Fibroblast of lung (primary cell): ENCODE data around the gene GALC. TPM values are rescaled to one million over a fixed set of nuclear protein-coding genes. Genes with fewer than 3 reads are reported as not detected.

Source experiments
- DNase-seq, 2 donors: peaks; one replicate each; pipeline versions ENCODE4 v3.0.0 to v3.0.0-alpha.2; 2010; ENCODE audit warnings: low read depth in 2 of 2
- H2AFZ ChIP-seq: 2 replicates; pipeline ENCODE4 v1.5.1; 2012; ENCODE audit warnings: low read length, control low read depth, inconsistent platforms
- H3K27ac ChIP-seq: 2 replicates; pipeline ENCODE4 v1.5.1; 2011; ENCODE audit warnings: low read length, control low read depth; ENCODE audit not compliant: insufficient read depth
- H3K27me3 ChIP-seq: 2 replicates; pipeline ENCODE4 v1.5.1; 2011; ENCODE audit warnings: mild to moderate bottlenecking, low read length; ENCODE audit not compliant: control insufficient read depth, insufficient read depth
- H3K36me3 ChIP-seq: 2 replicates; pipeline ENCODE4 v1.5.1; 2011; ENCODE audit warnings: low read length; ENCODE audit not compliant: control insufficient read depth, insufficient read depth
- H3K4me1 ChIP-seq: 2 replicates; pipeline ENCODE4 v1.5.1; 2011; ENCODE audit warnings: low read length; ENCODE audit not compliant: control insufficient read depth, insufficient read depth; ENCODE audit errors: extremely low read depth
- H3K4me2 ChIP-seq: 2 replicates; pipeline ENCODE4 v1.5.1; 2011; ENCODE audit warnings: low read length, control low read depth; ENCODE audit not compliant: insufficient read depth; ENCODE audit errors: extremely low read depth
- H3K4me3 ChIP-seq, 4 experiments: fragments of 200-600 bp in 1 of 4; sonication (generic) in 1 of 4; replicated peaks in 1 of 4; 2 replicates each; pipeline ENCODE4 v1.5.1; 2011 to 2016; ENCODE audit warnings: low read length in 4 of 4, low read depth in 3 of 4, mild to moderate bottlenecking in 3 of 4, control low read depth in 2 of 4, inconsistent platforms in 1 of 4, mixed read lengths in 1 of 4; ENCODE audit not compliant: insufficient read depth in 1 of 4; ENCODE audit errors: control extremely low read depth in 1 of 4
- H3K79me2 ChIP-seq: 2 replicates; pipeline ENCODE4 v1.5.1; 2012; ENCODE audit warnings: mild to moderate bottlenecking, low read length, inconsistent platforms; ENCODE audit not compliant: control insufficient read depth, insufficient read depth
- H3K9ac ChIP-seq: 2 replicates; pipeline ENCODE4 v1.5.1; 2011; ENCODE audit warnings: mild to moderate bottlenecking, low read length, control low read depth; ENCODE audit not compliant: insufficient read depth
- H3K9me3 ChIP-seq: 2 replicates; pipeline ENCODE4 v1.5.1; 2012; ENCODE audit warnings: low read depth, low read length; ENCODE audit not compliant: control insufficient read depth, insufficient read depth
- H4K20me1 ChIP-seq: 2 replicates; pipeline ENCODE4 v1.5.1; 2011; ENCODE audit warnings: low read length; ENCODE audit not compliant: control insufficient read depth, insufficient read depth; ENCODE audit errors: extremely low read depth
- CTCF ChIP-seq, 2 donors: IDR thresholded peaks in 1 of 2; conservative IDR thresholded peaks in 1 of 2; 1 replicate in 1 of 2; 2 replicates in 1 of 2; pipeline ENCODE4 v1.5.1; 2011 to 2012; ENCODE audit warnings: low read length in 2 of 2, control low read depth in 1 of 2, inconsistent platforms in 1 of 2, low read depth in 1 of 2, mild to moderate bottlenecking in 1 of 2
- EZH2 ChIP-seq: IDR thresholded peaks from 2 replicates; pipeline ENCODE4 v1.5.1; 2012; ENCODE audit warnings: low read length, control low read depth, mild to moderate bottlenecking; ENCODE audit errors: missing control alignments
- polyA plus RNA-seq, 2 donors: library from polyadenylated mRNA; depleted of rRNA in 1 of 2; stranded (reverse) in 1 of 2; unstranded in 1 of 2; fragments of >200 nt; gene quantifications; 2 replicates each; pipeline ENCODE4 v1.2.1, GENCODE V29; 2011 to 2012; ENCODE audit warnings: missing spikeins in 1 of 2
- total RNA-seq: library from RNA; depleted of rRNA; stranded (reverse); fragments of >200 nt; gene quantifications from 2 replicates; pipeline ENCODE4 v1.2.1, GENCODE V29; 2014

The GALC gene
- total and polyA plus RNA-seq, 2 donors (not counting 1 experiment from before 2014, with no cell fraction given), result 13.3 to 22.8 TPM

DNA sequence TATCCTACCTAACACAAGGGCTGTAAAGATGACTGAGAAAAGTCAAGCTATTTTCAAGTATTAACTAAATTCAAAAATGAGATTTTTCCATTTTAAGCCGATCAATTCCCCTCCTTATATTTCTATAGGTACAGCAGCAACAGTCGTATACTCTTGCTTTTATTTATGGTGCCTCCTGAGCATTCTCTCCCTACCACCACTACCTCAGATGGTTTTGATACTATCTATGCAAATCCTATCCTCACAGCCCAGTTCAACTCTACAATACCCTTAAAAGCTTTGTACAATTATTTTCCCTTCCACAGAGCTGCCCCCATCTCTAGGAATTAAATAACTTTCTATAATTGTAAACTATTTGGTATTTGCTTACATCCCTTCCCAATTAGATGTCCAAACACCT, 52.1 kb downstream of the GALC start:
- Histone ChIP-seq H3K27ac (no peak overlapping the region), H3K27me3 (no peaks in the 10 kb centered on the region), H3K79me2 (no peaks in the 10 kb centered on the region), H3K4me3 (no peak overlapping the region), H2AFZ (no peak overlapping the region), H3K9me3 (no peaks in the 10 kb centered on the region), H3K4me1 (no peaks in the 10 kb centered on the region), H3K9ac (no peak overlapping the region), H3K4me2 (no peak overlapping the region), H4K20me1 (no peaks in the 10 kb centered on the region), H3K36me3 (no peaks in the 10 kb centered on the region)
- TF ChIP-seq EZH2, result no peak
- TF ChIP-seq CTCF (conservative IDR thresholded peaks at IDR 0.05 in 1 of 2, IDR thresholded peaks at IDR 0.05 in 1 of 2; ENCODE audit: low read depth in 1 of 2, low read length in 2 of 2), result no peak
- no peak for DNase-seq

- H3K36me3 ChIP-seq, result no peaks in the 10 kb centered on the region
- H3K79me2 ChIP-seq, result no peaks in the 10 kb centered on the region
- no peak overlapping the region for H3K9ac ChIP-seq
- no peaks in the 10 kb centered on the region for H3K27me3 ChIP-seq
- no peak overlapping the region for H3K27ac ChIP-seq
- H3K4me3 ChIP-seq, result no peak overlapping the region
- no peak overlapping the region for H2AFZ ChIP-seq
- H3K4me2 ChIP-seq, result no peak overlapping the region
- no peak for DNase-seq
- no peak for TF ChIP-seq CTCF (conservative IDR thresholded peaks at IDR 0.05 in 1 of 2, IDR thresholded peaks at IDR 0.05 in 1 of 2; ENCODE audit: low read depth in 1 of 2, low read length in 2 of 2)
- H4K20me1 ChIP-seq, result no peaks in the 10 kb centered on the region
- no peaks in the 10 kb centered on the region for H3K4me1 ChIP-seq
- no peaks in the 10 kb centered on the region for H3K9me3 ChIP-seq
These were observed 52.6 kb downstream of the GALC start for GRCh38 chr14:87940382-87940781.

- Histone ChIP-seq H4K20me1 (no peaks in the 10 kb centered on the region), H3K4me3 (no peak overlapping the region), H3K4me2 (no peak overlapping the region), H3K9ac (no peak overlapping the region), H3K27me3 (no peaks in the 10 kb centered on the region), H3K4me1 (no peaks in the 10 kb centered on the region), H3K9me3 (no peaks in the 10 kb centered on the region), H3K36me3 (no peaks in the 10 kb centered on the region), H3K79me2 (no peaks in the 10 kb centered on the region), H2AFZ (no peak overlapping the region), H3K27ac (no peak overlapping the region)
- no peak for DNase-seq
- TF ChIP-seq CTCF (conservative IDR thresholded peaks at IDR 0.05 in 1 of 2, IDR thresholded peaks at IDR 0.05 in 1 of 2; ENCODE audit: low read depth in 1 of 2, low read length in 2 of 2), result no peak
- no peak for TF ChIP-seq EZH2
These were observed 57.1 kb downstream of the GALC start for GRCh38 chr14:87935886-87936285.
